ENCODE data around the gene VILL. TPM values are rescaled to one million over a fixed set of nuclear protein-coding genes. Genes with fewer than 3 reads are reported as not detected.

VILL gene
- polyA plus RNA-seq, 1 experiment = 8.8 TPM

- CTCF ChIA-PET = interaction anchor here (0.7 kb wide), 1 partner anchor 32 kb away, joined by 3 read pairs; no protein-coding TSS in a partner anchor
- DNase-seq (ENCODE audit: low read depth) = no peak
- Histone ChIP-seq H3K36me3 (ENCODE audit: control insufficient read depth, insufficient read depth, low read length) (no peaks in the 10 kb centered on the region), H3K4me3 (ENCODE audit: low read depth, low read length) (no peak overlapping the region), H3K27me3 (ENCODE audit: control insufficient read depth, insufficient read depth, low read length) (0 out of 2 replicates have a peak, but pooled peaks cover 2% of the 10 kb centered on the region)
- POLR2A ChIA-PET = no interaction called here
- no peak for TF ChIP-seq CTCF (IDR thresholded peaks at IDR 0.05; ENCODE audit: insufficient read depth, low read depth, low read length)
Observed at GRCh38 chr3:38036286-38036685, 45.7 kb downstream of the VILL start.

GRCh38 chr3:38036906-38037305, 46.3 kb downstream of the VILL start:
- Histone ChIP-seq H3K27me3 (ENCODE audit: control insufficient read depth, insufficient read depth, low read length) (0 out of 2 replicates have a peak, but pooled peaks cover 2% of the 10 kb centered on the region), H3K36me3 (ENCODE audit: control insufficient read depth, insufficient read depth, low read length) (no peaks in the 10 kb centered on the region), H3K4me3 (ENCODE audit: low read depth, low read length) (no peak overlapping the region)
- POLR2A ChIA-PET = no interaction called here
- no peak for DNase-seq (ENCODE audit: low read depth)
- CTCF ChIA-PET = interaction anchor here (0.7 kb wide), 1 partner anchor 32 kb away, joined by 3 read pairs; no protein-coding TSS in a partner anchor
- no peak for TF ChIP-seq CTCF (IDR thresholded peaks at IDR 0.05; ENCODE audit: insufficient read depth, low read depth, low read length)

GRCh38 chr3:38038447-38038911, 47.9 kb downstream of the VILL start:
- ChIA-PET POLR2A (no interaction called here), CTCF (no interaction called here)
- DNase-seq (ENCODE audit: low read depth) = no peak
- H3K27me3 ChIP-seq (ENCODE audit: control insufficient read depth, insufficient read depth, low read length) = 0 out of 2 replicates have a peak, but pooled peaks cover 2% of the 10 kb centered on the region
- TF ChIP-seq CTCF (IDR thresholded peaks at IDR 0.05; ENCODE audit: insufficient read depth, low read depth, low read length) = no peak
- no peaks in the 10 kb centered on the region for H3K36me3 ChIP-seq (ENCODE audit: control insufficient read depth, insufficient read depth, low read length)
- H3K4me3 ChIP-seq (ENCODE audit: low read depth, low read length) = no peak overlapping the region

- DNase-seq (ENCODE audit: low read depth) = no peak
- Histone ChIP-seq H3K27me3 (ENCODE audit: control insufficient read depth, insufficient read depth, low read length) (0 out of 2 replicates have a peak, but pooled peaks cover 2% of the 10 kb centered on the region), H3K4me3 (ENCODE audit: low read depth, low read length) (peak within 1 kb of the TSS; percentile 40), H3K36me3 (ENCODE audit: control insufficient read depth, insufficient read depth, low read length) (no peaks in the 10 kb centered on the region)
- ChIA-PET POLR2A (no interaction called here), CTCF (interaction anchor here (1.2 kb wide), 1 partner anchor 10 kb away, joined by 3 read pairs; the partner anchor contains the start of gene PLCD1)
- TF ChIP-seq CTCF (IDR thresholded peaks at IDR 0.05; ENCODE audit: insufficient read depth, low read depth, low read length) = no peak
Observed at GRCh38 chr3:38039101-38039898, 48.7 kb downstream of the VILL start, which contains the start of gene DLEC1. TSS of gene DLEC1 (plus strand) at chr3:38039208. CDS start at chr3:38039226, 18 bp downstream.

GRCh38 chr3:38039899-38040261, 49.3 kb downstream of the VILL start:
- no peak for DNase-seq (ENCODE audit: low read depth)
- Histone ChIP-seq H3K36me3 (ENCODE audit: control insufficient read depth, insufficient read depth, low read length) (no peaks in the 10 kb centered on the region), H3K27me3 (ENCODE audit: control insufficient read depth, insufficient read depth, low read length) (0 out of 2 replicates have a peak, but pooled peaks cover 4% of the 10 kb centered on the region), H3K4me3 (ENCODE audit: low read depth, low read length) (peak overlapping the region; percentile 40; the same call in 1 of the 2 replicates)
- ChIA-PET POLR2A (no interaction called here), CTCF (interaction anchor here (1.2 kb wide), 1 partner anchor 10 kb away, joined by 3 read pairs; the partner anchor contains the start of gene PLCD1)
- TF ChIP-seq CTCF (IDR thresholded peaks at IDR 0.05; ENCODE audit: insufficient read depth, low read depth, low read length) = peak; percentile 31; the same call in 1 of the 2 replicates

All from BJ (cell line).